Suprapubic skin (tissue), 4 donors: ENCODE measurements around the gene ADAM33. TPM values are rescaled to one million over a fixed set of nuclear protein-coding genes. Genes with fewer than 3 reads are reported as not detected.

Experiments
- DNase-seq, 2 donors: peaks; one replicate each; pipeline ENCODE4 v3.0.0-alpha.2; 2019; ENCODE audit warnings: low spot score in 2 of 2
- H3K27ac ChIP-seq: fragments of 200-600 bp; sonication (generic); one replicate; pipeline ENCODE4 v1.5.1; 2019
- H3K27me3 ChIP-seq: fragments of 200-600 bp; sonication (generic); one replicate; pipeline ENCODE4 v1.5.1; 2019
- H3K36me3 ChIP-seq: fragments of 200-600 bp; sonication (generic); one replicate; pipeline ENCODE4 v1.5.1; 2019
- H3K4me1 ChIP-seq: fragments of 200-600 bp; sonication (generic); one replicate; pipeline ENCODE4 v1.5.1; 2019
- H3K4me3 ChIP-seq: fragments of 200-600 bp; sonication (generic); one replicate; pipeline ENCODE4 v1.5.1; 2019; ENCODE audit warnings: mild to moderate bottlenecking
- H3K9me3 ChIP-seq: fragments of 200-600 bp; sonication (generic); one replicate; pipeline ENCODE4 v1.5.1; 2019
- CTCF ChIP-seq, 2 donors: fragments of 200-600 bp in 1 of 2; fragments of 450-650 bp in 1 of 2; sonication (generic) in 1 of 2; IDR thresholded peaks; one replicate each; pipeline ENCODE4 v1.5.1; 2016 to 2019; ENCODE audit warnings: antibody characterized with exemption in 2 of 2, mild to moderate bottlenecking in 1 of 2, moderate library complexity in 1 of 2
- EP300 ChIP-seq: sonication (generic); formaldehyde crosslinking; IDR thresholded peaks from one replicate; pipeline ENCODE4 v1.6.1; 2017; ENCODE audit warnings: antibody characterized with exemption
- POLR2A ChIP-seq, 2 donors: fragments of 450-650 bp; IDR thresholded peaks; one replicate each; pipeline ENCODE4 v1.6.1; 2017; ENCODE audit warnings: antibody characterized with exemption in 2 of 2, mild to moderate bottlenecking in 2 of 2, moderate library complexity in 2 of 2
- POLR2AphosphoS5 ChIP-seq, 3 donors: sonication (generic); formaldehyde crosslinking; IDR thresholded peaks; one replicate each; pipeline ENCODE4 v1.6.1; 2017; ENCODE audit warnings: antibody characterized with exemption in 3 of 3
- WGBS: methylation state at CpG from one replicate; pipeline ENCODE4 v1.1.5; 2018; 5-methylcytosine and 5-hydroxymethylcytosine counted together
- total RNA-seq, 4 donors: library from RNA; depleted of rRNA; stranded (reverse); fragments of >200 nt; gene quantifications; one replicate each; pipeline ENCODE4 v1.1.0, GENCODE V29; 2016

The ADAM33 gene
- total RNA-seq, 4 donors from 2014 or later: 6.3 to 24.3 (median 13.4) TPM

GRCh38 chr20:3679749-3680700 lies 1.8 kb downstream of the ADAM33 start:
- Histone ChIP-seq H3K4me3 (peak overlapping the region; percentile 54), H3K27me3 (peaks cover 39% of the 10 kb centered on the region), H3K36me3 (no peaks in the 10 kb centered on the region), H3K4me1 (peaks cover 42% of the 10 kb centered on the region), H3K27ac (peak overlapping the region; percentile 85), H3K9me3 (no peaks in the 10 kb centered on the region)
- WGBS: 42% methylated on average over 18 of the region's 18 CpGs
- DNase-seq: peak in 1 of 2 donors; percentile 87
- no peak for TF ChIP-seq POLR2A (IDR thresholded peaks at IDR 0.05)
- TF ChIP-seq EP300: no peak
- TF ChIP-seq POLR2AphosphoS5 (IDR thresholded peaks at IDR 0.05): no peak
- TF ChIP-seq CTCF (IDR thresholded peaks at IDR 0.05): no peak

- Histone ChIP-seq H3K9me3 (no peaks in the 10 kb centered on the region), H3K36me3 (no peaks in the 10 kb centered on the region), H3K27me3 (peaks cover 48% of the 10 kb centered on the region), H3K27ac (peak overlapping the region; percentile 85), H3K4me1 (peaks cover 42% of the 10 kb centered on the region), H3K4me3 (peak overlapping the region; percentile 54)
- no peak for TF ChIP-seq CTCF (IDR thresholded peaks at IDR 0.05)
- TF ChIP-seq EP300: no peak
- TF ChIP-seq POLR2AphosphoS5 (IDR thresholded peaks at IDR 0.05): no peak
- no peak for TF ChIP-seq POLR2A (IDR thresholded peaks at IDR 0.05)
- 76% methylated on average over 14 of the region's 14 CpGs for WGBS
- DNase-seq: no peak
These were observed 2.7 kb downstream of the ADAM33 start for GRCh38 chr20:3678856-3679720.

- Histone ChIP-seq H3K9me3 (no peaks in the 10 kb centered on the region), H3K27ac (peak overlapping the region; percentile 85), H3K4me3 (no peak overlapping the region), H3K36me3 (peaks cover 4% of the 10 kb centered on the region), H3K4me1 (peaks cover 42% of the 10 kb centered on the region), H3K27me3 (peaks cover 57% of the 10 kb centered on the region)
- WGBS: 29% methylated on average over 1 of the region's 2 CpGs
- TF ChIP-seq EP300 (no peak), POLR2AphosphoS5 (IDR thresholded peaks at IDR 0.05) (no peak), CTCF (IDR thresholded peaks at IDR 0.05) (no peak), POLR2A (IDR thresholded peaks at IDR 0.05) (no peak)
- DNase-seq: no peak
These were observed 3.6 kb downstream of the ADAM33 start for GRCh38 chr20:3678198-3678597.

GRCh38 chr20:3677733-3678132 lies 4.1 kb downstream of the ADAM33 start:
- Histone ChIP-seq H3K36me3 (peaks cover 4% of the 10 kb centered on the region), H3K27ac (peak overlapping the region; percentile 85), H3K4me3 (no peak overlapping the region), H3K4me1 (peaks cover 43% of the 10 kb centered on the region), H3K27me3 (peaks cover 62% of the 10 kb centered on the region), H3K9me3 (no peaks in the 10 kb centered on the region)
- 67% methylated on average over 8 of the region's 8 CpGs for WGBS
- no peak for TF ChIP-seq POLR2A (IDR thresholded peaks at IDR 0.05)
- no peak for TF ChIP-seq EP300
- no peak for TF ChIP-seq CTCF (IDR thresholded peaks at IDR 0.05)
- DNase-seq: no peak
